ENCODE measurements around the gene PIAS4. TPM values are rescaled to one million over a fixed set of nuclear protein-coding genes. Genes with fewer than 3 reads are reported as not detected.

Gene PIAS4
- total RNA-seq, 2 experiments from 2014 or later = 22.5 to 24.4 TPM

GRCh38 chr19:4054441-4055208, 47.1 kb downstream of the PIAS4 start:
- peaks cover 48% of the 10 kb centered on the region for H3K4me1 Mint-ChIP-seq (ENCODE audit: low read depth)
- CTCF ChIA-PET = interaction anchor here (1.2 kb wide), 1 partner anchor 35 kb away, joined by 3 read pairs; no protein-coding TSS in a partner anchor
- H3K36me3 Mint-ChIP-seq = peaks cover 37% of the 10 kb centered on the region
- H3K4me3 Mint-ChIP-seq = no peak overlapping the region
- no peaks in the 10 kb centered on the region for H3K9me3 Mint-ChIP-seq
- intact Hi-C loops (cut with micrococcal nuclease) = no loop called here
- H3K27me3 Mint-ChIP-seq = no peaks in the 10 kb centered on the region
- no peak for DNase-seq
- POLR2A ChIA-PET = no interaction called here
- H3K27ac Mint-ChIP-seq = no peak overlapping the region

DNA sequence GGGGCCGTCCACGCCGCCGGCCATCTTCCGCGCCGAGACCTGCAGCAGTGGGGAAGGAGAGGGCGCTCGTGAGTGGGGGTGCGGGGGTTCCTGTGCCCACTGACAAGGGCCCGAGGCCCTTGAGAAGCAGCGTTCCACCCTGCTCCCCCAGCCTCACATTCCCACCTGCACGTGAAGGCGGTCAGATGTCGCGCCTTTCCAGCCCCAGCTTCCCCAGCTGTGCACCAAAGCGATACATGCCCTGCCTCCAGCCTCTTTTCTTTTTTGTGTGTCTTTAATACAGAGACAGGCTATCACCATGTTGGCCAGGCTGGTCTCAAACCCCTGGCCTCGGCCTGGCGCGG, 47.6 kb downstream of the PIAS4 start:
- H3K9me3 Mint-ChIP-seq = no peaks in the 10 kb centered on the region
- no peaks in the 10 kb centered on the region for H3K27me3 Mint-ChIP-seq
- POLR2A ChIA-PET = no interaction called here
- DNase-seq = no peak
- H3K4me3 Mint-ChIP-seq = no peak overlapping the region
- CTCF ChIA-PET = no interaction called here
- H3K4me1 Mint-ChIP-seq (ENCODE audit: low read depth) = peaks cover 46% of the 10 kb centered on the region
- no peak overlapping the region for H3K27ac Mint-ChIP-seq
- peaks cover 34% of the 10 kb centered on the region for H3K36me3 Mint-ChIP-seq
- intact Hi-C loops (cut with micrococcal nuclease) = no loop called here

GRCh38 chr19:4057931-4058692, 50.6 kb downstream of the PIAS4 start:
- H3K36me3 Mint-ChIP-seq = peaks cover 17% of the 10 kb centered on the region
- H3K4me1 Mint-ChIP-seq (ENCODE audit: low read depth) = peaks cover 52% of the 10 kb centered on the region
- ChIA-PET CTCF (interaction anchor here (0.6 to 1.0 kb wide), 2 partner anchors 76 to 82 kb away, joined by 3 to 4 read pairs; no protein-coding TSS in a partner anchor), POLR2A (interaction anchor here (1.7 kb wide), 1 partner anchor 70 kb away, joined by 7 read pairs; no protein-coding TSS in a partner anchor)
- H3K27ac Mint-ChIP-seq = peak overlapping the region; percentile 82
- H3K27me3 Mint-ChIP-seq = no peaks in the 10 kb centered on the region
- intact Hi-C loops (cut with micrococcal nuclease) = no loop called here
- no peaks in the 10 kb centered on the region for H3K9me3 Mint-ChIP-seq
- H3K4me3 Mint-ChIP-seq = no peak overlapping the region
- peak; percentile 75 for DNase-seq

DNA sequence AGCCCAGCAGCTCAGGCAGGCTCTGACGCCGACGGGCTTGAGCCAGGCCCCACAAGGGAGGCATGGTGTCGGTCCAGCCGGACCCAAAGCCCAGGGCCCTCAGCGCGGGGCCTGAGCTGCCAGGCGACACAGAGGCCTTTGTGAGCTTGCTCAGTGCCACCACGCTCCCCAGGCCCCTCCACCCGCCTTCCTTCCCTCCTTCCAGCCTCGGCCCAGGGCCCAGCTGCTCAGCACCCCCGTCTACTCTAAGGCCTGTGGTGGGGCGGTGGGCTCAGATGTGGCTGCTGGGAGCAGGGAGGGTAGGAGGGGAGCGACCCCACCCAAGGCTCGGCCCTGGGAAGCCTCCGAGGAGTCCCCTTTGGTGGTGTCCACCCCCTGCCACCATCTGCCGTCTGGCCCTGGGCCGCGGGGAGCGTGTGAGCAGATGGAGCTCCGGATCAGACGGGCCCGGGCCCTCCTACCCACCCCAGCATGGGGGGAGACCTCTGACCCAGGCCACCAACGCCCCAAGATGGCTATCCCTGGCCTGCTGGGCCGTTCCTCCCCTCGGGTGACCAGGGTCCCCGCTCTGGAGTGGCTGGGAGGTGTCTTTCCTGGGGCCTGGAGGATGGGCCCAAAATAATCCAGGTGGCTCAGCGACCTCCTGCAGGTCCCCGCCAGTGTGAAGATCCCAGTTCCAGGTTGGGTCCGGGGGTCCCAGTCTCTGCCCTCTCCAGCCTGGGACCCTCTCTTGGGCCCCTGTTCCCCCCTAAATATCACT, 51.3 kb downstream of the PIAS4 start:
- Mint-ChIP-seq H3K4me1 (ENCODE audit: low read depth) (peaks cover 50% of the 10 kb centered on the region), H3K27ac (peak overlapping the region; percentile 71), H3K27me3 (no peaks in the 10 kb centered on the region), H3K9me3 (no peaks in the 10 kb centered on the region), H3K36me3 (peaks cover 12% of the 10 kb centered on the region), H3K4me3 (peak overlapping the region; percentile 29)
- no peak for DNase-seq
- ChIA-PET POLR2A (interaction anchor here (1.7 kb wide), 1 partner anchor 71 kb away, joined by 7 read pairs; no protein-coding TSS in a partner anchor), CTCF (interaction anchor here (0.6 to 1.7 kb wide), 3 partner anchors 75 to 81 kb away, joined by 3 to 6 read pairs (median 4); no protein-coding TSS in a partner anchor)
- intact Hi-C loops (cut with micrococcal nuclease) = no loop called here

DNA sequence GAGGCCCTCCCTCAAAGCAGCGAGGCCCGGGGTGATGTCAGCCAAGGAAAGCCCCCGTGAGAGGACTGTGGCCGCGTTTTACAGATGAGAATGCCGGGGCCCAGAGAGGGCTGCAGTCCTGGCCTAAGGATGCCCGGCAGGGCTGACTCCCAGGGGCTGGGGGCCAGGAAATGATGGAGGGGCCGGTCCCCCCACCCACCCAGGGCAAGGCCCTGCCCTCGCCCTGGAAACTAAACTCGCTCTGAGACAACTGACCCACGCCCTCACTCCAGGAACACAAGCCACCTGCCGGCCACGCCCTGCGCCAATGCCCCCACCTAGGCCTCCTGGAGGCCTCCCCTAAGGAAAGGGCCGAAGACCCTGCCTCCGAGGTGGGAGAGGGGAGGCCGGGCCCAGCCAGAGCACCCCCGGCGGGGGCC, 51.9 kb downstream of the PIAS4 start:
- CTCF ChIA-PET = interaction anchor here (1.7 kb wide), 1 partner anchor 80 kb away, joined by 6 read pairs; no protein-coding TSS in a partner anchor
- no peaks in the 10 kb centered on the region for H3K27me3 Mint-ChIP-seq
- peaks cover 13% of the 10 kb centered on the region for H3K36me3 Mint-ChIP-seq
- DNase-seq = no peak
- no peaks in the 10 kb centered on the region for H3K9me3 Mint-ChIP-seq
- POLR2A ChIA-PET = no interaction called here
- H3K27ac Mint-ChIP-seq = peak overlapping the region; percentile 71
- peak overlapping the region; percentile 29 for H3K4me3 Mint-ChIP-seq
- intact Hi-C loops (cut with micrococcal nuclease) = no loop called here
- peaks cover 50% of the 10 kb centered on the region for H3K4me1 Mint-ChIP-seq (ENCODE audit: low read depth)

DNA sequence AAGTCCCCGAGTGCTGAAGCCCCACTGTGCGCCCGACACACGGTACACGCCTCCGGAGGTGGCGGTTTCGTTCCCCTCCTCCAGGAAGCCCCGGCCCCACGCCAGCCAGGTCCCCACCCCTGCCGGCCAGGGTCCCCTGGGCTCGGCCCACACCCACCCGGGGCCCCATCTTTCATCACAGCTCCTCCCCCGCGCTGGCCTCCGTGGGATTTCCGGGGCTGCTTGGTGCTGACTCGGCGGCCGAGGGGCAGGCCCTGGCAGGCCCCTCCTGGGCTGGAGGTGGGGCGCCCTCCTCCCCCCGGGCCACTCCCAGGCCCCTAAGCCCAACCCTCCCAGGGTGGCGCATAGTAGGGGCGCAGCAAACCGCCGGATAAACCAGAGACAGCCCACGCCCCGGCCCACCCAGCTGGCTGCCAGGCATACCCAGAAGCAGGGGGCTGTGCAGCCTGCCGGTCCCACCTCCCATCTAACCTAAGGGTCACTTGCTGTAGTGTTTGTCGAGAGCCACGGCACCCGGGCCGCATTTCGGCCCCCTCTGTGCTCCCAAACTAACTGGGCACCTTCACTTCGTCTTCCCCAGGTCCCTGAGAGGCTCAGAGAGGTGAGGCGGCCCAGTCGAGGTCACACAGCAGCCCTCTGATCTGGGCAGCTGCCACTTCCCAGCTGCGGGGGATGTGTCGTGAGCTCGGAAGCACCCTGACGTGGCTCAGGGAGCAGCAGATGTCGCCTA, 52.5 kb downstream of the PIAS4 start:
- H3K4me3 Mint-ChIP-seq = peak overlapping the region; percentile 64
- H3K4me1 Mint-ChIP-seq (ENCODE audit: low read depth) = peaks cover 50% of the 10 kb centered on the region
- no peaks in the 10 kb centered on the region for H3K9me3 Mint-ChIP-seq
- POLR2A ChIA-PET = no interaction called here
- intact Hi-C loops (cut with micrococcal nuclease) = loop anchor here (10.0 kb wide), 1 partner anchor 485 kb away; the partner anchor contains the start of gene HMG20B
- peaks cover 13% of the 10 kb centered on the region for H3K36me3 Mint-ChIP-seq
- peak overlapping the region; percentile 89 for H3K27ac Mint-ChIP-seq
- no peaks in the 10 kb centered on the region for H3K27me3 Mint-ChIP-seq
- DNase-seq = peak; percentile 78
- CTCF ChIA-PET = interaction anchor here (1.7 kb wide), 1 partner anchor 80 kb away, joined by 6 read pairs; no protein-coding TSS in a partner anchor

- H3K4me3 Mint-ChIP-seq = peak overlapping the region; percentile 64
- ChIA-PET CTCF (interaction anchor here (1.7 kb wide), 1 partner anchor 79 kb away, joined by 6 read pairs; no protein-coding TSS in a partner anchor), POLR2A (no interaction called here)
- intact Hi-C loops (cut with micrococcal nuclease) = loop anchor here (10.0 kb wide), 1 partner anchor 486 kb away; the partner anchor contains the start of gene HMG20B
- H3K9me3 Mint-ChIP-seq = no peaks in the 10 kb centered on the region
- H3K4me1 Mint-ChIP-seq (ENCODE audit: low read depth) = peaks cover 50% of the 10 kb centered on the region
- H3K36me3 Mint-ChIP-seq = peaks cover 8% of the 10 kb centered on the region
- no peak for DNase-seq
- H3K27ac Mint-ChIP-seq = peak overlapping the region; percentile 89
- no peaks in the 10 kb centered on the region for H3K27me3 Mint-ChIP-seq
Measured at GRCh38 chr19:4060621-4061177, 53.2 kb downstream of the PIAS4 start.

GRCh38 chr19:4061178-4061682, 53.7 kb downstream of the PIAS4 start:
- peaks cover 46% of the 10 kb centered on the region for H3K4me1 Mint-ChIP-seq (ENCODE audit: low read depth)
- H3K4me3 Mint-ChIP-seq = no peak overlapping the region
- intact Hi-C loops (cut with micrococcal nuclease) = loop anchor here (10.0 kb wide), 1 partner anchor 486 kb away; the partner anchor contains the start of gene HMG20B

DNA sequence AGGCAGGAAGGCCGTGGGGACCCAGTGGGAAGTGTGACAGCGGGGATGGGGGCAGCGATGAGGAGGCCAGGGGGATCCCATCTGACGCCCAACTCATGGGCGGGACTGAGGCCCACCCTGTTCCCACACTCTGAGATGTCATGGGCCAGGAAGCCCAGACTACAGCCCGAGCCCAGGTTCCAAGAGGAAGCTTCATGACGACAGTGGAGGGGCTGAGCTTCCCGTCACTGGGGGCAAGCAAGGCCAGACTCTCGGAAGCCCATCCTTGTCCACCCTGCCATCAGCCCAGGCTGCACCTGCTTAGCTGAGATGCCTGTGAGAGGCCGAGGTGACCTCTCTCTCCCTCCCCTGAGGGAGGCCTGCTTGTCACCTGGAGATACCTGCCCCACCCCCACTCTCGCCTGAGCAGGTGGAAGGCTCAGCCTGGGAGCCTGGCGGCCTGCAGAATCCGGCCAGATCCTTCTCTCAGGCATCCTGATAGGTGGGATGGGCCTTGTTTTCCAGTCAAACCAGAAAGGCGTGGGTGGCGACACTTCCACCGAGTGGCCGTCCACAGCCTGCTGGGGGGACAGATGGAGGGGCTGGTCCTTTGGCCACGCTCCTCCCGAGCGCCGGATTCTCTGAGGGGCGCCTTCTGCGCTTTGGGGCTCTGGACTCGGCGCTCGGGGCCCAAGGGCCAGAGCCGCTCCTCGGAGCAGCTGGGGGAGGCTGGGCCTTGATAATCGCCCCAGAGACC, 54.3 kb downstream of the PIAS4 start:
- ChIA-PET POLR2A (interaction anchor here (0.5 kb wide), 1 partner anchor 200 kb away, joined by 3 read pairs; no protein-coding TSS in a partner anchor), CTCF (interaction anchor here (1.5 kb wide), 1 partner anchor 78 kb away, joined by 6 read pairs; no protein-coding TSS in a partner anchor)
- no peak for DNase-seq
- Mint-ChIP-seq H3K9me3 (no peaks in the 10 kb centered on the region), H3K27me3 (no peaks in the 10 kb centered on the region), H3K4me1 (ENCODE audit: low read depth) (peaks cover 46% of the 10 kb centered on the region), H3K4me3 (peak overlapping the region; percentile 20), H3K36me3 (peaks cover 5% of the 10 kb centered on the region), H3K27ac (peak overlapping the region; percentile 60)
- intact Hi-C loops (cut with micrococcal nuclease) = loop anchor here (10.0 kb wide), 1 partner anchor 487 kb away; the partner anchor contains the start of gene HMG20B

More at GRCh38 chr19:4061178-4061682, 53.7 kb downstream of the PIAS4 start:
- Mint-ChIP-seq H3K27ac (peak overlapping the region; percentile 89), H3K36me3 (peaks cover 5% of the 10 kb centered on the region), H3K9me3 (no peaks in the 10 kb centered on the region), H3K27me3 (no peaks in the 10 kb centered on the region)
- ChIA-PET POLR2A (interaction anchor here (0.5 kb wide), 1 partner anchor 200 kb away, joined by 3 read pairs; no protein-coding TSS in a partner anchor), CTCF (interaction anchor here (1.5 kb wide), 1 partner anchor 78 kb away, joined by 6 read pairs; no protein-coding TSS in a partner anchor)
- DNase-seq = peak; percentile 54

Data from activated CD4-positive, alpha-beta memory T cell treated with anti-CD3 and anti-CD28 coated beads for 36 hours (primary cell).